NB4 (cell line): Measurements from ENCODE around the gene IDUA.

Experiments
- DNase-seq: peaks from one replicate; pipeline ENCODE4 v3.0.0; 2010; ENCODE audit warnings: low read depth
- H3K4me3 ChIP-seq: one replicate; pipeline ENCODE4 v1.5.1; 2011; ENCODE audit warnings: mild to moderate bottlenecking, low read depth, low read length, moderate library complexity
- MYC ChIP-seq: IDR thresholded peaks from 2 replicates; pipeline ENCODE4 v1.6.1; 2011; ENCODE audit warnings: low read depth, low read length
- POLR2A ChIP-seq: IDR thresholded peaks from 2 replicates; pipeline ENCODE4 v1.6.1; 2011; ENCODE audit warnings: mild to moderate bottlenecking; ENCODE audit not compliant: insufficient read length; ENCODE audit errors: extremely low read depth
- TF ChIP-seq, protein P1 (sequence below): IDR thresholded peaks from one replicate; pipeline ENCODE4 v1.5.1; 2012; ENCODE audit warnings: low read depth, low read length
- TF ChIP-seq, protein P2 (sequence below): IDR thresholded peaks from 2 replicates; pipeline ENCODE4 v1.6.1; 2011; ENCODE audit warnings: low read depth, low read length

IDUA gene

GRCh38 chr4:985123-985830 lies 1.6 kb upstream of the IDUA start:
- peak; percentile 60 for DNase-seq
- TF ChIP-seq, protein P1, sequence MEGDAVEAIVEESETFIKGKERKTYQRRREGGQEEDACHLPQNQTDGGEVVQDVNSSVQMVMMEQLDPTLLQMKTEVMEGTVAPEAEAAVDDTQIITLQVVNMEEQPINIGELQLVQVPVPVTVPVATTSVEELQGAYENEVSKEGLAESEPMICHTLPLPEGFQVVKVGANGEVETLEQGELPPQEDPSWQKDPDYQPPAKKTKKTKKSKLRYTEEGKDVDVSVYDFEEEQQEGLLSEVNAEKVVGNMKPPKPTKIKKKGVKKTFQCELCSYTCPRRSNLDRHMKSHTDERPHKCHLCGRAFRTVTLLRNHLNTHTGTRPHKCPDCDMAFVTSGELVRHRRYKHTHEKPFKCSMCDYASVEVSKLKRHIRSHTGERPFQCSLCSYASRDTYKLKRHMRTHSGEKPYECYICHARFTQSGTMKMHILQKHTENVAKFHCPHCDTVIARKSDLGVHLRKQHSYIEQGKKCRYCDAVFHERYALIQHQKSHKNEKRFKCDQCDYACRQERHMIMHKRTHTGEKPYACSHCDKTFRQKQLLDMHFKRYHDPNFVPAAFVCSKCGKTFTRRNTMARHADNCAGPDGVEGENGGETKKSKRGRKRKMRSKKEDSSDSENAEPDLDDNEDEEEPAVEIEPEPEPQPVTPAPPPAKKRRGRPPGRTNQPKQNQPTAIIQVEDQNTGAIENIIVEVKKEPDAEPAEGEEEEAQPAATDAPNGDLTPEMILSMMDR, result no peak
- TF ChIP-seq MYC (no peak), POLR2A (no peak)
- TF ChIP-seq, protein P2, sequence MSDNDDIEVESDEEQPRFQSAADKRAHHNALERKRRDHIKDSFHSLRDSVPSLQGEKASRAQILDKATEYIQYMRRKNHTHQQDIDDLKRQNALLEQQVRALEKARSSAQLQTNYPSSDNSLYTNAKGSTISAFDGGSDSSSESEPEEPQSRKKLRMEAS, result no peak
- no peak overlapping the region for H3K4me3 ChIP-seq

DNA sequence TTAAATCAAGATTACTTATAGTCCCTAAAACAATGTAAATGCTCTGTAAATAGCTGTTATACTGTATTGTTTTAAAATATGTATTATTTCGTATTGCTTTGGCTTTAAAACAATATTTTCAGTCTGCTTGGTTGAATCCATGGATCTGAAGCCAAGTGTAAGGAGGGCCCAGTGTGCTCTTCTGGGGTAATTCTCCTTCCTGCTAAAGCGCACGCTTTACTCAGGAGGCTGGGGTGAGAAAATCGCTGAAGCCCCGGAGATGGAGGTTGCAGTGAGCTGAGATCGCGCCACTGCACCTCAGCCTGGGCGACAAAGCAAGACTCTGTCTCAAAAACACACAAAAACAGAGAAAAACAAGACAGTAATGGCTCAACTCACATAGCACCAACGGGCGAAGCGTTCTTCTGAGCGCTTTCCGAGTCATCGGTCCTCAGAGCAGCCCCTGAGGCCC lies 391 bp upstream of the IDUA start:
- H3K4me3 ChIP-seq, result peak overlapping the region; percentile 69
- TF ChIP-seq MYC (no peak), POLR2A (no peak)
- TF ChIP-seq, protein P2, result peak; percentile 11; the same call in 1 of the 2 replicates
- TF ChIP-seq, protein P1, result no peak
- no peak for DNase-seq

DNA sequence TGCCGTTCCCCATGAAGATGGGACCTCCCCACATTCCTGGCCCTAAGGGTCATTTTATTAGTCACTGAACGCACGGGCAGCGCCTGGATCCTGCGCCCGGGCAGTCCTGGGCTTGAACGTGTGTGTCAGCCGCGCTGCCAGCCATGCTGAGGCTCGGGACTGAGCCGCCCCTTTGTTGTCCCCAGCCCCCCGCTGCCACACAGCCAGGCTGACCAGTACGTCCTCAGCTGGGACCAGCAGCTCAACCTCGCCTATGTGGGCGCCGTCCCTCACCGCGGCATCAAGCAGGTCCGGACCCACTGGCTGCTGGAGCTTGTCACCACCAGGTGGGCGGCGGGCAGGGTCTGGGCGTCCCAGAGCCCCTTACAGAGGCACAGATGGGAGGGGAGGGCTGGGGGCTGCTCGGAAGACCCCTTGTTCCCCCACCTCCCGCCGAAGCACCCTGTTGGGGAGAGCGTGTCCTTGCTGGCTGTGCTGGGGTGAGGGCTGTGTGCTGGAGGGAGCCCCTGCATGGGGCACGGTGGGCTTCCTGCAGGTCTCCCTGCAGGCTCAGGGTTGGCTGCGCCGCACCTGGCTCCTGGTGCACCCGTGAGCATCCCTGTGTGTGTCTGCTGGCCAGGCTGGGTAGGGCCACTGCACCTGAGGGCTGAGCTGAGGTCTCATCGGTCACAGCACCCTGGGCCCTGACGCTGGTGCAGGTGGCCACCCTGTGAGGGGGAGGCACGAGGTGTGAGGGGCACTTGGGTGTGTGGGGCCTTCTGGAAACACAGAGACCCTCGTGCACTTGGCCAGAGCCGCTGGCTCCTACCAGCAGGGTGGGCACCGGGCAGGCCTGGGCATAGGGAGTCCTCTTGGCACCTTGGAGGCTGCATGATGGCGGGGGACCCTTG lies 1.0 kb downstream of the IDUA start:
- DNase-seq, result no peak
- H3K4me3 ChIP-seq, result peak overlapping the region; percentile 36
- no peak for TF ChIP-seq POLR2A
- TF ChIP-seq MYC, result no peak
- TF ChIP-seq, protein P1, result no peak
- TF ChIP-seq, protein P2, result no peak

GRCh38 chr4:988726-989721 lies 2.2 kb downstream of the IDUA start:
- TF ChIP-seq, protein P1, result no peak
- no peak for TF ChIP-seq MYC
- TF ChIP-seq, protein P2, result no peak
- TF ChIP-seq POLR2A, result no peak
- DNase-seq, result no peak
- H3K4me3 ChIP-seq, result no peak overlapping the region
